Right lobe of liver (tissue), 6 donors: ENCODE measurements around the gene CRBN. TPM values are rescaled to one million over a fixed set of nuclear protein-coding genes. Genes with fewer than 3 reads are reported as not detected.

Experiments used
- ATAC-seq, 4 donors: fragments of 200-7000 bp; cut with Tn5 transposase; one replicate each; pipeline ENCODE4 v1.9.1; 2020; ENCODE audit warnings: mild to moderate bottlenecking in 4 of 4, moderate library complexity in 4 of 4
- DNase-seq, 3 donors: peaks; one replicate each; pipeline ENCODE4 v3.0.0-alpha.2; 2020
- H3K27ac ChIP-seq, 3 donors: fragments of 200-600 bp; one replicate each; pipeline ENCODE4 v1.8.0; 2022
- H3K27me3 ChIP-seq, 2 donors: fragments of 200-600 bp; one replicate each; pipeline ENCODE4 v1.8.0; 2022
- H3K36me3 ChIP-seq, 4 donors: fragments of 200-600 bp; sonication (generic) in 1 of 4; one replicate each; pipeline versions ENCODE4 v1.5.1 to v1.8.0; 2017 to 2022; ENCODE audit warnings: control low read depth in 1 of 4
- H3K4me1 ChIP-seq, 4 donors: fragments of 200-600 bp; sonication (generic) in 1 of 4; one replicate each; pipeline versions ENCODE4 v1.5.1 to v1.8.0; 2017 to 2022; ENCODE audit warnings: control low read depth in 1 of 4
- H3K4me3 ChIP-seq, 3 donors: fragments of 200-600 bp; one replicate each; pipeline ENCODE4 v1.8.0; 2022
- H3K9me3 ChIP-seq, 4 donors: fragments of 200-600 bp; sonication (generic) in 1 of 4; one replicate each; pipeline versions ENCODE4 v1.5.1 to v1.8.0; 2017 to 2022; ENCODE audit warnings: control low read depth in 1 of 4
- CTCF ChIP-seq, 4 donors: fragments of 200-600 bp in 3 of 4; fragments of 450-650 bp in 1 of 4; IDR thresholded peaks; one replicate each; pipeline versions ENCODE4 v1.5.1 to v1.8.0; 2016 to 2022; ENCODE audit warnings: antibody characterized with exemption in 4 of 4, mild to moderate bottlenecking in 2 of 4
- POLR2A ChIP-seq: fragments of 450-650 bp; IDR thresholded peaks from one replicate; pipeline ENCODE4 v1.6.1; 2017; ENCODE audit warnings: antibody characterized with exemption, mild to moderate bottlenecking
- WGBS: methylation state at CpG from one replicate; pipeline ENCODE4 v1.1.6; 2018; ENCODE audit warnings: low coverage, low lambda C conversion rate; ENCODE audit not compliant: insufficient coverage; ENCODE audit errors: missing lambda C conversion rate; 5-methylcytosine and 5-hydroxymethylcytosine counted together
- intact Hi-C, 2 donors: fragments of 100-400 bp; cut with DNase I; formaldehyde crosslinking; loops; one replicate each; pipeline versions ENCODE4 v1.11.2 to v1.14.1; 2022
- total RNA-seq, 6 experiments: library from RNA; depleted of rRNA in 2 of 6; stranded (reverse); fragments of >200 nt in 2 of 6; fragmentation: NEBNext Ultra II Directional in 3 of 6; extraction: Animal tissue kit (Norgen Biotek cat#: 25700) in 3 of 6; gene quantifications; one replicate each; pipeline versions ENCODE4 v1.1.0 to v1.2.4, GENCODE V29; 2016 to 2023
- donor health status: DM: no; HTN: yes; CAD: no.
- donor health status: DM: no; HTN: no; CAD: no.
- donor health status: DM: no; HTN: no; CAD: no.
- donor health status: DM: no; HTN: yes; CAD: no.
- donor health status: DM: no; HTN: yes; CAD: no.

CRBN gene
- total RNA-seq, 6 experiments from 2014 or later, result 21.7 to 32.3 (median 24.1) TPM

- TF ChIP-seq POLR2A (no peak), CTCF (IDR thresholded peaks at IDR 0.05) (no peak)
- no peaks in the 10 kb centered on the region for H3K9me3 ChIP-seq
- DNase-seq (no peak), ATAC-seq (no peak)
- no peak overlapping the region for H3K4me3 ChIP-seq
- H3K36me3 ChIP-seq, result no peaks in the 10 kb centered on the region
- intact Hi-C loops, result no loop called here
- no peaks in the 10 kb centered on the region for H3K27me3 ChIP-seq
- H3K27ac ChIP-seq, result no peak overlapping the region
- no peaks in the 10 kb centered on the region for H3K4me1 ChIP-seq
- 28% methylated on average over 11 of the region's 11 CpGs for WGBS
Observed at GRCh38 chr3:3109407-3110298, 69.8 kb downstream of the CRBN start.

GRCh38 chr3:3107858-3108257 lies 71.6 kb downstream of the CRBN start:
- intact Hi-C loops, result no loop called here
- ATAC-seq (no peak), DNase-seq (no peak)
- H3K36me3 ChIP-seq, result no peaks in the 10 kb centered on the region
- TF ChIP-seq CTCF (IDR thresholded peaks at IDR 0.05) (no peak), POLR2A (no peak)
- H3K27me3 ChIP-seq, result no peaks in the 10 kb centered on the region
- 31% methylated on average over 3 of the region's 3 CpGs for WGBS
- H3K4me1 ChIP-seq, result no peaks in the 10 kb centered on the region
- H3K4me3 ChIP-seq, result no peak overlapping the region
- H3K9me3 ChIP-seq, result no peaks in the 10 kb centered on the region
- H3K27ac ChIP-seq, result no peak overlapping the region

GRCh38 chr3:3107181-3107580 lies 72.3 kb downstream of the CRBN start:
- no peak for TF ChIP-seq POLR2A
- no peak for TF ChIP-seq CTCF (IDR thresholded peaks at IDR 0.05)
- intact Hi-C loops, result no loop called here
- no peaks in the 10 kb centered on the region for H3K4me1 ChIP-seq
- no peak overlapping the region for H3K27ac ChIP-seq
- DNase-seq (no peak), ATAC-seq (no peak)
- no peaks in the 10 kb centered on the region for H3K27me3 ChIP-seq
- no peaks in the 10 kb centered on the region for H3K36me3 ChIP-seq
- 92% methylated on average over 3 of the region's 3 CpGs for WGBS
- H3K9me3 ChIP-seq, result no peaks in the 10 kb centered on the region
- H3K4me3 ChIP-seq, result no peak overlapping the region

GRCh38 chr3:3105815-3106214 lies 73.7 kb downstream of the CRBN start:
- DNase-seq (no peak), ATAC-seq (no peak)
- 49% methylated on average over 3 of the region's 4 CpGs for WGBS
- H3K27me3 ChIP-seq, result no peaks in the 10 kb centered on the region
- H3K4me1 ChIP-seq, result no peaks in the 10 kb centered on the region
- H3K4me3 ChIP-seq, result no peak overlapping the region
- no peak for TF ChIP-seq POLR2A
- TF ChIP-seq CTCF (IDR thresholded peaks at IDR 0.05), result no peak
- no peaks in the 10 kb centered on the region for H3K36me3 ChIP-seq
- H3K27ac ChIP-seq, result no peak overlapping the region
- intact Hi-C loops, result no loop called here
- no peaks in the 10 kb centered on the region for H3K9me3 ChIP-seq
